Stimulated activated naive CD8-positive, alpha-beta T cell treated with anti-CD3 and anti-CD28 coated beads, Interleukin-15, Interleukin-2, amounts not matched to agents 100 U/mL and 50 U/mL, for 24 hours (primary cell): ENCODE data around the gene NR3C1.

Experiments
- ATAC-seq: fragments of 150-1000 bp; cut with Tn5 transposase; one replicate; pipeline ENCODE4 v1.10.0; 2021
- DNase-seq: peaks from one replicate; pipeline ENCODE4 v3.0.0; 2021

The NR3C1 gene

DNA sequence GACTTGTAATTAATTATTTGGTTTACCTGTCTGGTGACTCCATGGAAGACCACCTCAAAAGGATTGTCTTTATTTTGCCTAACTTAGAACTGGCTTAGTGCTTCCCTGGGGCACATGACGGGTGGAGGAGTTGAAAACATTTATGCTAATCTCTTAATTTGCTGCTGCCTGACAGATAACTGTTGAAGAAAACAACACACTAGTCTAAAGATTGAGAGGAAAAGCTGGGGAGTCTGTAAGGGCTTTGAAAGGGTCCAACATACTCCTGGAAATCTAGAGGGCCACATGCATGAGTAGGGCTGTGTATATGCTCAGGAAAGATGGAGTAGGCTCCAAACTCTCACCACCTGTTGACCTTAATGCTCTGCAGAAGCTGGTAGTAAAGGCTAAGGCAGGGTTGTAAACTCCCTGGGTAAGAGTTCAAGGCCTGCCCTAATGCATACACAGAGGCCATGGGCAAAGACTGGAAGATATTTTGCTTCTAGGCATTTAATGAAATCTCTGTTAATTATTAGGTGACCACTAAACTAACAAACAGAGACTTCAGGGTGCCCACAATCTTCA, 40.7 kb downstream of the NR3C1 start:
- ATAC-seq (no peak), DNase-seq (no peak)

DNA sequence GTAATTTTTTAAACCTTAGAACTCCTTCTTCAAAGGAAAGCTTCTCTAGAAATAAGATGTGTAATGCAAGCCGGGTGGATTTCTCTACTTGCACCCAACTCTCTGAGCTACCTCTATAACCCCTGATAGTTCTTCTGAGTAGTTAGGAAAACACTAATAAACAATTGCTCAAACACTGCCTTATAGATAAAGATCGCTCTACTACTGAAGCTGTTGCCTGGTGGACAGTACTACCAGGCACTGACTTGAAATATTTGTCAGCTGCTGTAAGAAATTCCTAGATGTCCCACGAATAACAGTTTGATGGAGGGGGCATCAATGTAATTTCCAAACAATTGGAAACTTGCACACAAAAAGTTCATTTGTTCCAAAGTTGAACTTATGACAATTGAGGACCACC, 42.0 kb downstream of the NR3C1 start:
- no peak for ATAC-seq
- no peak for DNase-seq

DNA sequence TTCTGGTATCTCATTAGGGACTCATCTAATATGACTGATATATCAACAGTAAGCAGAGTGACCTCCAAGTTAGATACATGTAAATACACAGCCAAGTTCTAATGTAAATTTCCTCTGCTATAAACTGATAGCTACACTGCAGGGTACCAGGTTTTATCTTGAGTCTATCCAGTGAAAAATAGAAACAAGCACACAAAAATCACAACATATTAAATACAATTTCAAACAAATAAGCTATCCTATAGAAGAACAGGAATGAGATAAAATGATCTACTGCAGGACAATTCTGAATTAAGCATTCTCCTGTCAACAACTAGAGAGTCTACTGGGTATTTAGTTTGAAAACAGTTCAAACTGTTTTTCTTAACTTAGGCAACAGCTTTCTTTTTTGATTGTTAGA, 42.7 kb downstream of the NR3C1 start:
- ATAC-seq, result no peak
- no peak for DNase-seq

DNA sequence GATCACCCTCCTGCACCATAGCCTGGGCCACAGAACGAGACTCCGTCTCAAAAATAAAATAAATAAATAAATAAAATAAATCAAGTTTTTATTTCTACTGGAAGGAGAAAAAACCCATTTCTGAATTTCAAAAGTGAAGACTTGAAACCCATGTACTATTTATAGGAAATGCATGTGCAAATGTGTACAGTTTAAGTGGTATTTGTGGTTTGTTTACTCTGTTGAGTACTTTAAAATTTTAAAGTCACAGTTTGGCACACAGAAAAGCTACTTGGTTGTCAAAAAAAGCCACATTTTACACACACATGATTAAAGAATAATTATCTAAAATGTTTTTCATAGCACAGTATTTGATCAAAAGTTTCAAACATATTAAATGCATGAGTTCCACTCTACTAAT, 43.6 kb downstream of the NR3C1 start:
- DNase-seq, result no peak
- ATAC-seq, result no peak

DNA sequence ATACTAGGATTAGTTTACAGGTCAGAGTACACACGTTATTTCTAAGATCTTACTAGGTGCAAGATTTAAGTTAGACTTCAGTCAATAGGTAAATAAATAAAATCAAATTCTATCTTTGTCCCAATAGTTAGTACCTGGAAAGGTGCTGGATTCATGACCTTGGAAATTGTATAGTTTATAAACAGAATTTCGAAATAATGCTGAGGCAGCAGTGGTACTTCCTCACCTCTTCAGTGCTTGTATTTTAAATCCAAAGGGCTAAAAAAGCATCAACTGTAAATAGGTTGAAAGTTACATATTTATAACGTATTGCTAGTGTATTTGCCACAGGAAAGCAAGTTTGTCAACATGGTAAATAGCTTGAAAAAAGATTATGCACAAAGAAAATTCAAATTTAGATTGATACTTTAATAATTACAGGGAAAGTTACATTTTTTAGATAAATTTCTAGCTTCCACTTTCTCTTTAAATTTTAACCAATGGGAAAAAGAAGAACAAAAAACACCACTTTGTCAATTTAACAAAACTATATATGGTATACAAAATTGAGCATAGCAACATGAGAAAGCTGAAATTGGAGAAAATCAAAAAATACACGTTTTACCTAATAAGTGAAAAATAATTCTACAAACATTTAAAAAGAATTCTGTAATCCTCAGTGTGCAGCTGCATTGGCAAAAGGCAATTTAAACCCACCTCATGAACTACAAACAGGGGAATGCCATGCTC, 46.5 kb downstream of the NR3C1 start:
- no peak for DNase-seq
- ATAC-seq, result no peak

DNA sequence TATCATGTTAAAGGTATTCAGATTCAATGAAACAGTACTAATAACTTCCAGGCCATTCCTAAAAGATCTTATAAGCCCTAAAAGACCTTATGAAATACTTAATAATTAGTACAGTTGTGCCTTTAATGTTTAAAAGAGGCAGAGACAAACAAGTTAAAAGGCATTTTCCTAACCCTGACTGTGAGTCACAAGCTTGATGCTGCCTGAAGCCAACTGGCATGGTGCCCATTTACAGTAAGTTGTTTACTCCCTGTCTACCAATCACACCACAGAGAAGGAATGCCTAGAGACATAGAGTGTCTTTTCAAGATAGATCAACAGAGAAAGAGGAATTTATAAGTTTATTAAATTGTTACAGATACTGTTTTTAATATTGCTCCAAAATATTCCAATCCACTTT, 47.8 kb downstream of the NR3C1 start:
- ATAC-seq (no peak), DNase-seq (peak; percentile 27)

DNA sequence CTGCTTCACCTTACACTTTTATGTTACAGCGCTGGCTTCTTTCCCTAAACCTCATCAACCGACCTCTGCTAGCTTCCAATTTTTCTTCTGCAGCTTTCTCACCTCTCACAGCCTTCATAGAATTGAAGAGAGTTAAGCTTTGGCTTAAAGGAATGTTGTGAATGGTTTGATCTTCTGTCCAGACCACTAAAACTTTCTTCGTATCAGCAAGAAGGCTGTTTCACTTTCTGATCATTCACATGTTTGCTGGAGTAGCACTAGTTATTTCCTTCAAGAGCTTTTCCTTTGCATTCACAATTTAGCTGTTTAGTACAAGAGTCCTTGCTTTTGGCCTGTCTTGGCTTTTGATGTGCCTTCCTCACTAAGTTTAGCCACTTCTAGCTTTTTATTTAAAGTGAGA, 49.5 kb downstream of the NR3C1 start:
- ATAC-seq (peak; percentile 17), DNase-seq (no peak)

DNA sequence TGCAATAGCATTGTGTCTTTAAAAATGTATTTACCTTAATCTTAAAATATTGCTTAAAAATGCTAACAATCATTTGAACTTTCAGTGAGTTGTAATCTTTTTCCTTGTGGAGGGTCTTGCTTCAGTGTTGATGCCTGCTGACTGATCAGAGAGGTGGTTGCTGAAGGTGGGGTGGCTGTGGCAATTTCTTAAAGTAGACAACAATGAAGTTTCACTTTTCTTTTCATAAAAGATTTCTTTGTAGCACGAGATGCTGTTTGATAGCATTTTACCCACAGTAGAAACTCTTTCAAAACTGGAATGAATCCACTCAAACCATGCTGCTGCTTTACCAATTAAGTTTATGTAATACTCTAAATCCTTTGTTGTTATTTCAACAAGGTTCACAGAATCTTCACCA, 50.8 kb downstream of the NR3C1 start:
- ATAC-seq (peak; percentile 15), DNase-seq (peak; percentile 14)

DNA sequence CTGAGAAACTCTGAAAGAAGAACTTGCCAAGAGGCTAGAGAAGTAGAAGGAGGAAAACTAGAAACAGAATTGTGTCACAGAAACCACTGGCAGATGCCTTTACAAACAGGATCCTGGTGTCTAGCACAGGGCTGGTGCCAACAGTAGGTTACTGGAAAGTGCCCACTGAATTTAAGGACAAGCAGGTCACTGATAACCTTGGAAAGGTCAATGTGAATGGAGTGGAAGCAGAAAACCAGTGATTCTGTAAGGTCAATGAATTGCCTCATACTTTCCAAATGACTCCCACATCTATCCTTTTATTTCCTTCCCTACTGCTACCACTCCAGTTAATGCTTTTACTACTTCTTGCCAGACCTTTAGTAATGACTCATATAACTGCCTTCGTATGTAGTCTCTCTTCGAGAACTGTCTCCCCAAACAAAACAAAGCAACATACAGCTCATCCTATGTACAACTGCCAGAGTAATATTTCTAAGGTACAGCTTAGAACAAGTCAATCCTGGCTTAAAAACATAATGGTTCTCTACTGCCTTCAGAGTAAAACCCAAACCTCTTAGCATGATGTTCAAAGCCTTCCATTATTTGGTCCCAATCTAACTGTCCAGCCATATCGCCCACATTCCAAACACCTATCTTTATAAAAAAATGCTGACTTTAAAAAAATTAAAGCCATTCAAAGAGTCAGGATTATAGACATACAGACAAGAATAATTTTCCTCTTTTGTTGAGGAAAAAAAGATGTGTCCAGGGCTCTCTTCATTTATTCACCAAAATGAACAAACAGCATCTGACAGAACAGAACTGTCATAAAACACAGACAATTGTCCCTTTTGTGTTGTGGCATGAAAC, 52.5 kb downstream of the NR3C1 start:
- ATAC-seq (peak; percentile 92), DNase-seq (no peak)

DNA sequence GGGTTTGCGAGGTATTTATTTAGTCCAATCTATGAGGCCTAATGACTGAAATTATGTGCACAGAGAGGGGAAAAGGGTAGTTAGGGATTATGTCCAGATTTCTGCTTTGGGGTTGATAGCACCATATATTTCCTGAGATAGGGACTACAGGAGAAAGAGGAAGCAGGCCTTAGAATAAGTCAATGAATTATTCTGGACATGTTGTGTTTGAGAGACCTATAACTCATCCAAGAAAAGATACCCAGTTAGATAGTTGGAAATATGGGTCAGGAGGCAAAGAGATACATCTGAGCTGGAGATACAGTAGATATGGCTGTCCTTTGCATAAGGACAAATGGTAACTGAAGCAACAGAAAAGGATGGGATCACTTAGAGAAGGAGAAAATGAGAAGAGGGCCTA, 53.1 kb downstream of the NR3C1 start:
- no peak for ATAC-seq
- DNase-seq, result no peak

DNA sequence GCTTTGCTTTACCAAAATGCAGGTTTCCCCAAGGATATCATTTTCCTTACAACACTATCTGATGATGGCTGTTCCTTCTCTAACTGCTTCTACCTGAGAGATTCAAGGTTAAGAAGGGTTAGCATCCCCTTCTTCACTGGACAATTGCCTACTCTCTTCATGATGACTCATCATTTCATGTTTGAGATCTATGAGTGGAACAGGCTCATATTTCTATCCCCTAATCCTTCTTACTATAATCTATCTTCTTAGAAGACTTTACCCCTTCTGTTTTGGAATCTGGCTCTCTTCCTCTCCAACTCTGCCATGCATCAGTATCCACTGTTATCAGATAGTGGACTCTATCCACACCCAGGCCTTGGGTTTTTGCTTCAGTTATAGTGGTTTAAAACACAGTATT, 54.3 kb downstream of the NR3C1 start:
- DNase-seq (no peak), ATAC-seq (no peak)

DNA sequence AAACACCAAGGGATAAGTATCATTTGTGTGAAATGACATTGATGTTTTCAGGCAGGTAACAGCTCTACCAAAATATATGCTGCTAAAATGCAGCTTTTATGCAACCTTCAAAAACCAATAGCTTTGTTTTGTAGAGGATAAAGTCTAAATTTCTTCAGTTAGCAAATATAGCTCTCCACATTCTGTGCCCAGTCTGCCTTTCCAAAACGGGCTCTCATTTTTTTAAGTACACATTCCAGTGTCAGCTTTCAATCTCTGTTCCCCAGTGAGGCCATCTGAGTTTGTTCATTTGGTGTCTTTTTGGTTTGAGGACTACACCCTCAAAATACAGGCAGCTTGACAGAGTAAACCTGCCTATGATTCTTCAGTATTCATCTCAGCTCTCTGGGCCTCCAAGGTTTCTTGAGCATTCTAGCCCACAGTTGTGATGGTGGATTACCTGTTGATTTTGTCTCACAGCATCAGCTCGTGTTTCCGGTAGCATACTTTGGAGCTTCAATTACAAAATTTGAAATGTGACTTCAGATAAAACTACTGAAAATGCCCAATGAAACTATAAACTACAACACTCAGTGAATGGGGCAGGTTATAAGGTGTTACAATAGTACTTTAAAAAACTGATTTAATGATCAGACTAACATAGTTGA, 55.7 kb downstream of the NR3C1 start:
- no peak for ATAC-seq
- DNase-seq, result no peak

DNA sequence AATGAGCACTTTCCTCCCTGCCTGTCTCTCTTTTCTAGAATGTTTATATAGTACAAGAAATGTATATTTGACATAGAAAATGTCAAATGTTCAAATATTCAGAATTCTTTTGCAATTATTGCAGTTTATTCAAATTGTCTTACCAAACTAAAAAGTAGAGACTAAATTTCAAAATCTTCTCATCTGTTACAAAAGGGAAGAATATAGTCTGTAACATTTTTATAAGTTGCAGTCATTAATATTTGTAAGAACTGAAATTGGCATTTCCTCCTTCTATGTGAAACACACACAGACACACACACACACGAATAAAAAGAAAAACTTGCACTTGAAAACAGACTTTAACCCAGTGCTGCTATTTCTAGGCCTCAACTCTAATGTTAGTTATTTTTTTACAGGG, 56.4 kb downstream of the NR3C1 start:
- no peak for ATAC-seq
- no peak for DNase-seq

DNA sequence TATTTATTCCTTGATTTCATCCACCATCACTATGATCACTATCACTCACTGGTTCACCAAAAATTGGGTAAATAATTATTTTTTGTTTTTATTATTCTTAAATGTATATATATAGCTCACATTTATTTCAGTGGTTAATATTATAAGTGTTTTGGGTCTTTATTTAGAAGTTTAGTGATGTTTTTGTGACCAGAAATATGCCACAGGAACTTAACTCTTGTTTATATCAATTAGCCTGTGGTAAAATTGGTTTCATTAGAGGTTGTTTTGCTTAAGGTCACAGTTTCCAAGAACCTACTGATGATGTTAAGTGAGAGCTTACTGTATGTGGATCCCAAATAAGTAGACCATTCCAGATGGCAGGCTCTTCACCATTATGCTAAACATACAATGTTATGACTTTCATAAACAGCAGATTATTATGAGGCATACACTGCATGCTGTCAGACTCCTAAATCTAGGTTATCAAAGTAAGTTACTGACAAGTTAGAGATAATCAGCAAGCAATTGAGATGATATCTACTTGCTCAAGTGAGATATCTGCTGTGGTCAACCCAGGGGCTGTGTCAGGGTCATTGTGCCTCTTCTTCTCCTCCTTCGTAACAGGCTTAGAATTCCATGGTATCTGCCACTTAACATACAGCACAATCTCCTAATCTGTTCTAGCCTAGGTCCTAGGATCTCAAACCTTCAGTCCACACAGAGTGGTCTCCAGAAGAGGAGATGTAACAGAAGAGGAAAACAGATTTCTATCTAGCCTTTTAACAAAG, 57.6 kb downstream of the NR3C1 start:
- ATAC-seq, result no peak
- DNase-seq, result no peak

DNA sequence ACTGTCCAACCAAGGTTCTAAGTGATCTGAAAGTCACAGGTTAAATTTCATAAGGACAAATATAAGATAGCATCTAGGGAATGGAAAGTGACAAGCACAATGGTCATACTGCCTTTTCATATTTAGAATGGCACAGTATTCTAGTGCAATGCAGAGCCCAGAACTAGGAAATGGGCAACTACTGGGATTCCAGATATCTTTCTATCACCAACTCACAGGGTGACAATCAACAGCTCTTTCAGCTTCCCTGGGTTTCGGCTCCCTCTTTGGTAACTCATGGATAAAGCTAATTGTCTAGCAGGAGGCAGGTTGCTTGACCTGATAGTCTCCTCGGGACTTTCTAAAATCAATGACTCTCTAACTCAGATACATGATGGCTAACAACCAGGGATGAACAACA, 60.4 kb downstream of the NR3C1 start:
- DNase-seq (no peak), ATAC-seq (no peak)

DNA sequence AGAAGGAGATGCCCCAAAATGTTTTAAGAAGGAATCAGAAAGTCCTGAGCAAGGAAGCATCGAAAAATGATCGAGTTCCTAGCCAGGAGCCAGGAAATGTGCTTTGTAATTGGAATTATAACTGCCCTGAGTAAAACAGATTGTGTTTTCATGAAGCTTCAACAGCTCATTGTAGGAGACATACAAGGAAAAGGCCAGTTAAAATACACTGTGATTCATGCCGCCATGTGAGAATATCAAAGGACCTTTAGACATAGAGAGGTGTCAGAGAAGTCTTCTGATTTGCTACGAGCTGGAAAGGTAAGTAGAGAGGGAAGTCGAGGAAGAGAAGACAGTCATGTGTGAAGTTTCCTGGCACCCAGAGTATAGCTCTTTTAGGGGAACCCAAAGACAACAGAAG, 60.9 kb downstream of the NR3C1 start:
- ATAC-seq (peak; percentile 29), DNase-seq (no peak)

DNA sequence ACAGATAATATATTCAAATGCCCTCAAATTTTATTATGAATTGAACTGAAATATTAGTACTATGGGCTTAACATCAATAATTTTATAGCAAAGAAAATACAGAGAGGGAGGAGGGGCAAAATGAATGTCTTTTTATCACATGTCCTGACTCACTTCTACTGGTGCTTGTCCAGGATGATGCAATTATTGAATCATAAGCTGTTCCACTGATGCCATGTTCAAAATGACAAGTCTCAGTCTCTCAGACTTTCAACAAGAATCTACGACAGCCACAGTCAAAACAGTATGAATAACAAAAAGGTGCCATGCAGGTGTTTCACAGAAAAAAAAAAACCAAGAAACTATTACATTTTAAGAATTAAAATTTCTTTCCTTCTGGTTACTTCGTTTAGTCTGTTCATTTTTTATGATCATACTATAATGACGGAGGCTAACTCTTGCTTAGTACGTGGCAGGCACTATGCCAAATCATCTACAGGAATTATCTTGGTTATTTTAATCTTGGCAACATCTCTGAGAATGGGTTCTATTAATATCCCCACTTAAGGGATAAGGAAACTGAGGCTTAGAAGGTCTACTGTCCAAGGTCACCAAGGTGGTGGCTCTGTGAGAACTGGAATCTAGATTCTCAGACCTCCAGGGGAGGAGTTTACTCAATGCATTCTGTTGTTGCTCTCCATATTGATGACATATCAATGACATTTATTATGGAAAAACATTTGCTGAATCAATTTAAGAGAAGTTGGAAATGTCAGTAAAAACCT, 61.5 kb downstream of the NR3C1 start:
- ATAC-seq, result peak; percentile 87
- no peak for DNase-seq

DNA sequence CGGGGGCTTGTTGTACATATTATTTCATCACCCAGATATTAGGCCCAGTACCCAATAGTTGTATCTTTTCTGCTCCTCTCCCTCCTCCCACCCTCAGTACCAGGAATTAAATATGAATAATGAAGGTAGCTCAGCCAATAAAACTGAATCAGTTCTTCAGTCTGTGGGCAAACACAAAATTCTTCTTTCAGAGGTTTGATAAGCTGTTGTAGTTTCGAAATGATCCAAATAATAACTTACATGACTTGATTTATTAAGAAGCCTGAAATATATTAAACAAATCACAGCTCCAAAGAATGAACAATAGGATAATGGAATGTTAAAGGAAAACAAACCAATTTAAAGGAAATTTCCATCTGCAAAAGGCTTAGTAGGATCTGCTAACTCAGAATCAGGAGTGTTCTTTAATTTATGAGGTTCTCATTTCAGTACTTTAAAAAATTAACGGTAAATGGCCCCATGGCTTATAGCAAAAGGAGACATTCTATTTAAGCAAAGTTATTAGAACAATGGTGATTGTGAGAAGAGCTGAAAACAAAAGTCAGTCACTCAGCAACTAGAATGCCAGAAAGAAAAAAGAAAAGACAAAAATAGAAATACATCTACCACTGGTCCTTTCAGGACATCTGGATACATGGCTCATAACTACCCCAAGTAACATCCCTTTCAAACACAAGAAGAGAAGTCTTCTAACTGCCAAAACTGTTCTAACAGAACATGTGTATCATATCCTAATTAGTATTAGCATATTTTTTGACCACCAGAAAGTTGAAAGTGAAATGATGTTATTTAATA, 62.4 kb downstream of the NR3C1 start:
- DNase-seq (no peak), ATAC-seq (no peak)

DNA sequence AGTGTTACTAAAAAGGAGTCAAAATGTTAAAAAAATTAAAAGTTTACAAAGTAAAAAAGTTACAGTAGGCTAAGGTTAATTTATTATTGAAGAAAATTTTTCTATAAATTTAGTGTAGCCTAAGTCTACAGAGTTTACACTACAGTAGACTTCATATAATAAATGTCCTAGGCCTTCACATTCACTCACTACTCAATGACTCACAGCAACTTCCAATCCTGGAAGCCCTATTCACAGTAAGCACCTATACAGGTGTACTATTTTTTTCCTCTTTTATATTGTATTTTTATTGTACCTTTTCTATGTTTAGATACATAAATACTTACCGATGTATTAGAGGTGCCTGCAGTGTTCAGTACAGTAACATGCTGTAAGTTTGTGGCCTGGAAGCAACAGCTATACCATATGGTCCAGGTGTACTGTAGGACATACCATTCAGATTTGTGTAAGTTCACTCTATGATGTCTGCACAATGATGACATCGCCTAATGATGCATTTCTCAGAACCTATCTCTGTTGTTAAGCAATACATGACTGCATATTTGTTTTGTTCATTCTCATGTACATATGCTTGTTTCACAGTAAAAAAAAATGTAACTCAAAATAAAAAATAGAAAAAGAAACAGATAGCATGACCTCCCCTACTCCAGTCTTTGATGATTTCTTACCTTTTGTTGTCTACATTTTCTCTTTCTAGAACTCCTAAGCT, 64.7 kb downstream of the NR3C1 start:
- ATAC-seq, result no peak

DNA sequence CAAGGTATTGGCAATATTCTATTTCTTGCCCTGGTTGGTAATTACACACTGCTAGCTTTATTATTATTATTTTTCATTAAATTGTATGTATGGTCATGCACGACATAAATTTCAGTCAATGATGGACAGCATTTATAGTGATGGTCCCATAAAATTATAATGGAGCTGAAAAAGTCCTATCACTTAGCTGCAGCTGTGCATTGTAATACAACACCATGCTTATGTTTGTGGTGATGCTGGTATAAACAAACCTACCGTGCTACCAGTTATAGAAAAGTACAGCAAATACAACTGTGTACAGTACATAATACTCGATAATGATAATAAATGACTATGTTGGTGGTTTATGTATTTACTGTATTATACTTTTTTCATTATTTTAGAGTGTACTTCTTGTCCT, 65.5 kb downstream of the NR3C1 start:
- no peak for DNase-seq
- no peak for ATAC-seq

More for the DNA sequence above, 64.7 kb downstream of the NR3C1 start:
- no peak for DNase-seq
